NCI-H1694 (cell line): ENCODE results near the gene IRF8.

Experiments
- DNase-seq: peaks from one replicate; lab custom pipeline; 2025; lab: John Stamatoyannopoulos, UW

Gene IRF8

GRCh38 chr16:85913688-85914422, 14.9 kb downstream of the IRF8 start:
- DNase-seq = no peak

GRCh38 chr16:85914423-85914794, 15.4 kb downstream of the IRF8 start:
- DNase-seq = no peak

GRCh38 chr16:85915125-85915845, 16.3 kb downstream of the IRF8 start:
- no peak for DNase-seq

GRCh38 chr16:85916141-85916890, 17.4 kb downstream of the IRF8 start:
- DNase-seq = no peak

GRCh38 chr16:85917012-85917411, 18.1 kb downstream of the IRF8 start:
- no peak for DNase-seq

- no peak for DNase-seq
Measured at GRCh38 chr16:85917959-85918358, 19.0 kb downstream of the IRF8 start.

- DNase-seq = no peak
Measured at GRCh38 chr16:85918436-85918835, 19.5 kb downstream of the IRF8 start.

- DNase-seq = no peak
Measured at GRCh38 chr16:85919271-85920267, 20.6 kb downstream of the IRF8 start.

GRCh38 chr16:85921026-85921425, 22.1 kb downstream of the IRF8 start:
- DNase-seq = no peak

- DNase-seq = no peak
Measured at GRCh38 chr16:85923153-85924021, 24.4 kb downstream of the IRF8 start.

GRCh38 chr16:85924675-85925074, 25.7 kb downstream of the IRF8 start:
- DNase-seq = no peak

- DNase-seq = no peak
Measured at GRCh38 chr16:85926370-85926769, 27.4 kb downstream of the IRF8 start.

- DNase-seq = no peak
Measured at GRCh38 chr16:85927371-85927770, 28.4 kb downstream of the IRF8 start.

- DNase-seq = no peak
Measured at GRCh38 chr16:85927959-85928358, 29.0 kb downstream of the IRF8 start.

- DNase-seq = peak; percentile 65
Measured at GRCh38 chr16:85928401-85928820, 29.4 kb downstream of the IRF8 start.

GRCh38 chr16:85929259-85929721, 30.3 kb downstream of the IRF8 start:
- DNase-seq = no peak

- DNase-seq = no peak
Measured at GRCh38 chr16:85930301-85930700, 31.3 kb downstream of the IRF8 start.

GRCh38 chr16:85931596-85932402, 32.8 kb downstream of the IRF8 start:
- no peak for DNase-seq

GRCh38 chr16:85934210-85934609, 35.2 kb downstream of the IRF8 start:
- no peak for DNase-seq
